Measurements from ENCODE around the gene CLASP1.

DNA sequence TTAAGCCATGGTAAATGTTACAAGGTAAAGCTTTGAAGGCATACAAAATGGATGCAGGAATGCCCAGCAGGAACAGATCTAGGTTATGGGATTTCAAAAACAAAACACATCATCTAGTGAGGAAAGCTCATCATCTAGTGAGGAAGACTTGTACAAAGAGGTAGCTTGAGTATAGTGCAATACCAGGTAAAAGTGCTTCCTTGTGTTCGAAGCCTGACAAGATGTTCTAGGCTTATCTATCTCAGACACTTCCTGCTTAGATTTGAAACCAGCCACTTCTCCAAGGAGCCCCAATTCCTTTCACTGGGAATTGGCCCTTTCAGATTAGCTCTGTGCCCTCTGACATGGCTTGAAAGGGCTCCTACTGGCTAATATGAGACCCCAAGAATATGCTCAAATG lies 73.0 kb downstream of the CLASP1 start:
- TF ChIP-seq, protein P1, sequence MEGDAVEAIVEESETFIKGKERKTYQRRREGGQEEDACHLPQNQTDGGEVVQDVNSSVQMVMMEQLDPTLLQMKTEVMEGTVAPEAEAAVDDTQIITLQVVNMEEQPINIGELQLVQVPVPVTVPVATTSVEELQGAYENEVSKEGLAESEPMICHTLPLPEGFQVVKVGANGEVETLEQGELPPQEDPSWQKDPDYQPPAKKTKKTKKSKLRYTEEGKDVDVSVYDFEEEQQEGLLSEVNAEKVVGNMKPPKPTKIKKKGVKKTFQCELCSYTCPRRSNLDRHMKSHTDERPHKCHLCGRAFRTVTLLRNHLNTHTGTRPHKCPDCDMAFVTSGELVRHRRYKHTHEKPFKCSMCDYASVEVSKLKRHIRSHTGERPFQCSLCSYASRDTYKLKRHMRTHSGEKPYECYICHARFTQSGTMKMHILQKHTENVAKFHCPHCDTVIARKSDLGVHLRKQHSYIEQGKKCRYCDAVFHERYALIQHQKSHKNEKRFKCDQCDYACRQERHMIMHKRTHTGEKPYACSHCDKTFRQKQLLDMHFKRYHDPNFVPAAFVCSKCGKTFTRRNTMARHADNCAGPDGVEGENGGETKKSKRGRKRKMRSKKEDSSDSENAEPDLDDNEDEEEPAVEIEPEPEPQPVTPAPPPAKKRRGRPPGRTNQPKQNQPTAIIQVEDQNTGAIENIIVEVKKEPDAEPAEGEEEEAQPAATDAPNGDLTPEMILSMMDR (IDR thresholded peaks at IDR 0.05; ENCODE audit: low read length) = no peak
- no peak for TF ChIP-seq EZH2 (IDR thresholded peaks at IDR 0.05; ENCODE audit: borderline replicate concordance, low read length)

All from OCI-LY1 (cell line).